Measurements from ENCODE around the gene CBR3. TPM values are rescaled to one million over a fixed set of nuclear protein-coding genes. Genes with fewer than 3 reads are reported as not detected.

CBR3 gene
- total RNA-seq, 1 experiment from 2014 or later: 1.7 TPM

- RAD21 ChIA-PET (ENCODE audit: low non-redundant PET in 1 of 2, low total read pairs in 2 of 2, uncharacterized antibody in 2 of 2, unreplicated experiment in 2 of 2): no interaction called here
- H3K4me1 ChIP-seq (ENCODE audit: control insufficient read depth in 1 of 2, insufficient read depth in 2 of 2, low read length in 2 of 2): peaks cover 4 to 18% of the 10 kb centered on the region in 2 experiments; a peak in 3 of 4 replicates
These were observed 6.9 kb upstream of the CBR3 start for GRCh38 chr21:36127977-36128376.

GRCh38 chr21:36129219-36129618 is 5.7 kb upstream of the CBR3 start:
- no peak overlapping the region for H3K9ac ChIP-seq (ENCODE audit: low read length)
- ChIA-PET CTCF (no interaction called here), RAD21 (ENCODE audit: low non-redundant PET in 1 of 2, low total read pairs in 2 of 2, uncharacterized antibody in 2 of 2, unreplicated experiment in 2 of 2) (no interaction called here), POLR2A (no interaction called here)
- no peak overlapping the region for H3K4me3 ChIP-seq (replicated peaks in 1 of 2; ENCODE audit: low read depth in 1 of 2, low read length in 2 of 2)
- intact Hi-C loops (cut with micrococcal nuclease): no loop called here
- H3K9me2 ChIP-seq (ENCODE audit: insufficient read depth): no peaks in the 10 kb centered on the region
- no peaks in the 10 kb centered on the region for H3K9me3 ChIP-seq (ENCODE audit: control insufficient read depth in 1 of 2, insufficient read depth in 1 of 2, low read depth in 1 of 2, low read length in 2 of 2)
- H3K27ac ChIP-seq (ENCODE audit: low read depth, low read length): no peak overlapping the region
- no peaks in the 10 kb centered on the region for H3K27me3 ChIP-seq (ENCODE audit: insufficient read depth, low read length)
- BruUV-seq (replicated peaks): TSS peak; percentile 52
- peaks cover 11 to 23% of the 10 kb centered on the region in 2 experiments for H3K4me1 ChIP-seq (ENCODE audit: control insufficient read depth in 1 of 2, insufficient read depth in 2 of 2, low read length in 2 of 2)
- no peak for ATAC-seq
- DNase-seq (ENCODE audit: low read depth, low spot score): no peak
- peak overlapping the region; percentile 21; the same call in 1 of the 2 replicates for H3K4me2 ChIP-seq (ENCODE audit: low read length)
- H2AFZ ChIP-seq (ENCODE audit: low read depth, low read length, poor library complexity, severe bottlenecking): peak overlapping the region; percentile 1
- no peaks in the 10 kb centered on the region for H3K36me3 ChIP-seq (ENCODE audit: control insufficient read depth in 1 of 2, insufficient read depth in 2 of 2, low read length in 2 of 2)
- TF ChIP-seq POLR2A (IDR thresholded peaks at IDR 0.05; ENCODE audit: borderline replicate concordance, extremely low read depth, insufficient read depth, insufficient read length): no peak
- no peak for TF ChIP-seq SIN3A (IDR thresholded peaks at IDR 0.05; ENCODE audit: low read depth)
- TF ChIP-seq EGR1 (IDR thresholded peaks at IDR 0.05; ENCODE audit: low read depth): no peak
- TF ChIP-seq FOSL1 (IDR thresholded peaks at IDR 0.05; ENCODE audit: low read depth): no peak
- no peak for TF ChIP-seq SRF (IDR thresholded peaks at IDR 0.05; ENCODE audit: low read depth)
- no peak for TF ChIP-seq ELF1 (IDR thresholded peaks at IDR 0.05; ENCODE audit: borderline replicate concordance, low read depth)
- TF ChIP-seq CEBPB (IDR thresholded peaks at IDR 0.05; ENCODE audit: low read depth): no peak
- no peak for TF ChIP-seq YY1 (IDR thresholded peaks at IDR 0.05; ENCODE audit: extremely low read depth, insufficient replicate concordance, low read depth, low read length)
- no peak for TF ChIP-seq ZFX (IDR thresholded peaks at IDR 0.05)
- TF ChIP-seq EZH2 (IDR thresholded peaks at IDR 0.05): no peak
- no peak for TF ChIP-seq TCF7L2 (IDR thresholded peaks at IDR 0.05; ENCODE audit: borderline replicate concordance, extremely low read depth, insufficient read depth, insufficient read length)
- no peak for TF ChIP-seq ATF3 (IDR thresholded peaks at IDR 0.05)
- no peak for TF ChIP-seq EZH2phosphoT487 (IDR thresholded peaks at IDR 0.05; ENCODE audit: borderline replicate concordance)
- TF ChIP-seq SP1 (IDR thresholded peaks at IDR 0.05; ENCODE audit: low read depth): no peak
- no peak for TF ChIP-seq POLR2AphosphoS5 (IDR thresholded peaks at IDR 0.05; ENCODE audit: low read depth, low read length)
- TF ChIP-seq CBX3 (IDR thresholded peaks at IDR 0.05; ENCODE audit: low read depth): no peak
- no peak for TF ChIP-seq RAD21 (IDR thresholded peaks at IDR 0.05; ENCODE audit: low read depth)
- TF ChIP-seq ZBTB33 (IDR thresholded peaks at IDR 0.05; ENCODE audit: extremely low read depth, insufficient replicate concordance, low read length): no peak
- TF ChIP-seq JUND (IDR thresholded peaks at IDR 0.05): no peak
- H3K79me2 ChIP-seq (ENCODE audit: insufficient read depth, low read length): no peaks in the 10 kb centered on the region
- H4K20me1 ChIP-seq (ENCODE audit: insufficient read depth): no peaks in the 10 kb centered on the region

More at GRCh38 chr21:36127977-36128376, 6.9 kb upstream of the CBR3 start:
- DNase-seq (ENCODE audit: low read depth, low spot score): no peak
- Histone ChIP-seq H4K20me1 (ENCODE audit: insufficient read depth) (no peaks in the 10 kb centered on the region), H2AFZ (ENCODE audit: low read depth, low read length, poor library complexity, severe bottlenecking) (no peak overlapping the region), H3K9ac (ENCODE audit: low read length) (no peak overlapping the region), H3K9me2 (ENCODE audit: insufficient read depth) (no peaks in the 10 kb centered on the region), H3K36me3 (ENCODE audit: control insufficient read depth in 1 of 2, insufficient read depth in 2 of 2, low read length in 2 of 2) (no peaks in the 10 kb centered on the region), H3K27ac (ENCODE audit: low read depth, low read length) (no peak overlapping the region), H3K27me3 (ENCODE audit: insufficient read depth, low read length) (no peaks in the 10 kb centered on the region), H3K4me3 (replicated peaks in 1 of 2; ENCODE audit: low read depth in 1 of 2, low read length in 2 of 2) (no peak overlapping the region), H3K79me2 (ENCODE audit: insufficient read depth, low read length) (no peaks in the 10 kb centered on the region), H3K9me3 (ENCODE audit: control insufficient read depth in 1 of 2, insufficient read depth in 1 of 2, low read depth in 1 of 2, low read length in 2 of 2) (no peaks in the 10 kb centered on the region), H3K4me2 (ENCODE audit: low read length) (no peak overlapping the region)
- no peak for ATAC-seq
- intact Hi-C loops (cut with micrococcal nuclease): no loop called here
- POLR2A ChIA-PET: no interaction called here
- no TSS peak for BruUV-seq (replicated peaks)
- CTCF ChIA-PET: no interaction called here
- no peak for TF ChIP-seq RAD21 (IDR thresholded peaks at IDR 0.05; ENCODE audit: low read depth)

Data from HCT116 (cell line).